HG02943 (cell line): ENCODE measurements around the gene SLC4A2.

Experiments
- ATAC-seq: cut with Tn5 transposase; IDR thresholded peaks from one replicate; pipeline ENCODE4 v1.9.1; 2021; ENCODE audit warnings: mild to moderate bottlenecking, low read depth, moderate library complexity; ENCODE audit not compliant: unreplicated experiment

Gene SLC4A2

DNA sequence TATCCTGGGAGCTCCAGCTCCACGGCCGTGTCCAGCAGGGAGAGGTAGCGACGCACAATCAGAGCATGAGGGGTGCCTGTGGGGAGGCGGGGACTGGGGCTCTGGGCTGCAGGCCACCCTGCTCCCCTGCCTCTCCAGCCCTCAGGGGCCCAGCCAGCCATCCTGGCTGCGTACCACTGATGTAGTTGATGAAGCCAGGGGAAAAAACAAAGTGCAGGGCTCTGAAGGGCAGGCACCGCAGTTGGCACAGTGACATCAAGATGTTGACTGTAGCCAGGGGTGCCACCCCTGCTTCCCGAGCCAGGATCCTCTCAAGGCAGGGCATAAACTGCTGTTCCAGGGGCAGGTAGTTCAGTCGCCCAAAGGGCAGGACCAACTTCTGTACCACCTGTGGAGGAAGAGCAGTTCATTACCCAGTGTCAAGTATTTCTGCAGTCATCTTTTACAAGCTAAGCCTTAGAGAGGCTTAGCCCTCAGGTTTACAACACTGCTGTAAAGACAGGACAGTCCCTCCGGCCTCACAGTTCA, 18.4 kb downstream of the SLC4A2 start:
- ATAC-seq: no peak

DNA sequence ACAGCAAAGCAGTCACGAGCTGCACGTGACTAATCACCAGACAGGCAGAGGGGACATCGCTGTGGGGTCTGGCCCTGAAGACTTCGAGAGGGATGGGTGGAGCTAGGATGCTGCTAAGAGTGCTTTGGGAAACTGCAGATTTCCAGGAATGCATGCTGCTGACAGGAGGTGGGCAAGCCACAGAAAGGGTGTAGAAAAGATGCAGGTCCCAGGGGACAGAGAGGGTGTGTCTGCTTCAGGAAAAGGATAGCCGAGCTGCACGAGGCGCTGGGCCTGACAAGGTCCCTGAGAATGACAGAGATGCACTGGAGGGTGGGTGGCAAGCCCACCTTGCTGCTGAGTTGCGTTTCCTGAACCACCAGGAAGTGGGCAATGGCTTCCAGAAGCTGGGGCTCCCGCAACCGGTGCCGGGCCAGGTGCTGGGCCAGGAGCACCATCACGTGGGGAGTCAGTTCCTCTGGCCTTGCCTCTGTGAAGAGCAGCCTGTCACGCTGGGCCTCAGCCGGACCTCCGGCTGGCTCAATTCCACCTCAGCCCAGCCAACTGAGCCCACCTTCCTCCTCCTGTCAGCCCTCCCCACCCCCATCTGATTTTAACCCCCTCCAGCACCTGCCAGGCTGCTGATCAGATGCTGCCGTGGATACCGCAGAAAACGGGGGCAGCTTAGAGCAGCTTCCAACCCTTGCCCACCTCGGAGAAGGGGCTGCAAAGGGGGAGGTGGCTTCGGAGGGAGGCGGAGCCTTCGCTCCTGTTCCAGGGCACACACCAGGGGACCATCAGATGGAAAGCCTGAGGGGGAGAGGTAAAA, 19.0 kb downstream of the SLC4A2 start:
- ATAC-seq: no peak

DNA sequence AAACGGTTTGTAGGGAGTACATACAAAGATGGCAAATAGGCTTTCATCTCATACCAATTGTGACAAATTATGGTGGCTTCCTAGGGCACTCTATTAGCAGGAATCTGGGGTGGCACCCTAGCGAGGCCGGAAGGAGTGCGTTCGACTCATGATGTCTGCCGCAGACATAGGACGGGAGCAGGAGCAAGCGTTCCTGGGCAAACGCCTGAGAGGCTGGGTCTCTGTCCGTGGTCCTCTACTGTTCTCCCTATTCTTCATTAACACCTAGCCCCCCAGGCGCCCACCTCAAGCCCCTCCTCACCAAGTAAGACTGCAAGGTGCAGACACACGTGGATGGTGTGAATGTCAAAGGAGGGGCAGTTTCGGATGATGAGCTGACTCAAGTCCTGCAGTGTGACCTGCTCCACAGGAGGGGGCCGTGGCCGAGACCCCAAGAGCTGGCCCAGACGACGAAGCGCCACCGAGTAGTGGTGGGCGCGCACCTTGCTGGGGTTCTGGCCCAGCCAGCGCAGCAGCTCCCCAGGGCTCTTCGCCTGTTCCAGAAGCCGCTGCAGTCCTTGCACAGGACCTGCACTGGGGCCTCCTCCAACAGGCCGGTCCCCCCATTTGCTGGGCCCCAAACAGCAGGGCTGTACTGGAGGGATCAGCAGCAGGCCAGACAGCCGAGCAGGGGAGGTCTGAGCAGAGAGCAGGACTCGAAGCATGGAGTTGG, 20.0 kb downstream of the SLC4A2 start:
- ATAC-seq: no peak

DNA sequence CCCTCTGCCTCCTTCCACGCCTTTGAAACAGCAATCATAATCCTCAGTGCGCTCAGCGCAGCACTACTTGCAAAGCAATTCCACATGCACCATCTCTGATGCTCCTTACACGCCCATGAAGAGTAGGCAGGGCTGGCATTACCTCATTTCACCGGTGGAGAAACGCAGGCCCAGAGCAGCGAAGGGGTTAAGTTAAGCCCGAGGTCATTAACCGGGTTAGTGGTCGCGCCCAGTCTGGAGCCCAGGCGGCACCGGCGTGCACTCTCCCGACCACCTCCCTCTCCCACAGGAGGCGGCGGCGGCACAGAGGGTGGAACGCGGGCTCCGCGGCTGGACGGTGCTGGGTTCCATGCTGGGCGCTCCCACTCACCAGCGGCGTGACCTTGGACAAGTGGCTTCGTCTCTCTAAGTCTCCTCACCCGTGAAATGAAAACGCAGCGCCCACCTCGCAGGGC, 20.7 kb downstream of the SLC4A2 start:
- ATAC-seq: peak; percentile 6

DNA sequence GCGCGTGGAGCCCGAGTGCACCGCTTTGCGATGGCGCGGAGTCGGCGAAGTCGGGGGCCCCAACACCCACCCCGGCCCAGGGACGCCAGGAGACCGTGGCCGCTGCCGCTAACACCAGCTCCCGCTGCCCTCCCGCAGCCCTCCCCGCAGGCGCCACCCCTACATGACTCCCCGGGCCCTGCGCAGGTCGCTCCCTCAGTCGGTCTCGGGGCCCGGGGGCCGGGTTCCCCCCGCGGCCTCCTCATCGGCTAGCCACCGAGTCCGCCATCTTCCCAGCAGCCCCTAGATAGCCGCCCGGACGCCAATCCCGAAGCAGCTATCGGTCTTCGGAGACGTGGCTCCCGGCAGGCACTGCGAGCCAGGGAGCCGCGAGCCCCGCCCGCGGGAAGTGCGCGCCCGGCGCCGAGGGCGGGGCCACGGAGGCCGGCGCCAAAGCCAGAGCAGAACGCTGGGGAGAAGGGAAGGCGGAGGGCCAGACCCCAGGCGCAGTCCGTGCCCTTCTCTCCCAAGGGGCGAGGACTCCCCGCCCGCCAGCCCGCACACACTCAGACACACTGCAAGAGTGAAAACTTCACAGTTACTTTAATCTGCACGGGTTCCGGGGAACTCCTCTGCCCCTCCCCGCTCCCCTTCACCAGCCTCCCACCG, 21.3 kb downstream of the SLC4A2 start, which contains the start of gene FASTK:
Gene FASTK (minus strand): TSS at position 288 of the 648 bp plus-strand sequence. CDS start 43 bp downstream, at position 245.
- ATAC-seq: peak; percentile 60

DNA sequence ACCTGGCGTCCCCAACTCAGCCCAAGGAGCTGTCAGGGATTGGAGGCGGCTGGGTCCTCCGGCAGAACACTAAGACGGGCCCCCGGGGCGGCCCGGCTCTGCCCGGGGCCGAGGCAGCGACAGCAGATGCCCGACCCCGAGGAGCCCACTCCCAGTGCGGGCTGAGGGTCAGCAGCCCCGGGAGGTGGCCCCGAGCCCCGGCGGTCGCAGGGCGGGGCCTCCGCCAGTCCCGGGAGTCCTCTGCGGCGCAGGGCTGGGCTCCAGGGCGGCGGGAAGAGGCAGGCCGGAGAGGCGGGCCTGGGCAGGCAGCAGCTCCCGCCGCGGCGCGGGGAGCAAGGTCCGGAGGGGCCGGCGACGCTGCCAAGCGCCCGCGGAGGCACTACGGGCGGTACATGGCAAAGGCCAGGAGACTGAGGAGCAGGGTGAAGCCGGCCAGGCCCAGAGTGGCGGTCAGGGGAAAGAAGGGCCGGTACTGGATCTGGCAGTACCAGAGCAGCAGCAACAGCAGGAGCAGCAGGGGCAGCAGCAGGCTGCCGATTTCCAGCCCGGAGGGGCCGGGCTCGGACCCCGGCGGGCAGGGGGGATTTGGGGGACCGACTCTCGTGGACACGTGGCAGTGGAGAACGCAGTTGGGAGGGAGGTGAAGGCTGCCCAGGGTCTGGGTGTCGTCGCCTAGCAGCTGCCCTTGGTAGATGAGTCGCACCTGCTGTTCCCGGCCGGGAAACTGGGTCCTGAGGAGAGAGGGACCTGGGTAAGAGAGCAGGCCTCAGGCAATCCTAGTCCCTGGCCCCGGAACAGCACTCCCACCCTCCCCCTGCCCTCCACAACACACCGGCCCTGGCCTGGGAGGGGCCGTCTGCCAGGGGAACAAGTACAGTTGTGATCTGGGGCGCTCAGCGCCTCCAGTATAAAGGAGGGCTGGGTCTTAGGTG, 22.0 kb downstream of the SLC4A2 start:
- ATAC-seq: peak; percentile 1

DNA sequence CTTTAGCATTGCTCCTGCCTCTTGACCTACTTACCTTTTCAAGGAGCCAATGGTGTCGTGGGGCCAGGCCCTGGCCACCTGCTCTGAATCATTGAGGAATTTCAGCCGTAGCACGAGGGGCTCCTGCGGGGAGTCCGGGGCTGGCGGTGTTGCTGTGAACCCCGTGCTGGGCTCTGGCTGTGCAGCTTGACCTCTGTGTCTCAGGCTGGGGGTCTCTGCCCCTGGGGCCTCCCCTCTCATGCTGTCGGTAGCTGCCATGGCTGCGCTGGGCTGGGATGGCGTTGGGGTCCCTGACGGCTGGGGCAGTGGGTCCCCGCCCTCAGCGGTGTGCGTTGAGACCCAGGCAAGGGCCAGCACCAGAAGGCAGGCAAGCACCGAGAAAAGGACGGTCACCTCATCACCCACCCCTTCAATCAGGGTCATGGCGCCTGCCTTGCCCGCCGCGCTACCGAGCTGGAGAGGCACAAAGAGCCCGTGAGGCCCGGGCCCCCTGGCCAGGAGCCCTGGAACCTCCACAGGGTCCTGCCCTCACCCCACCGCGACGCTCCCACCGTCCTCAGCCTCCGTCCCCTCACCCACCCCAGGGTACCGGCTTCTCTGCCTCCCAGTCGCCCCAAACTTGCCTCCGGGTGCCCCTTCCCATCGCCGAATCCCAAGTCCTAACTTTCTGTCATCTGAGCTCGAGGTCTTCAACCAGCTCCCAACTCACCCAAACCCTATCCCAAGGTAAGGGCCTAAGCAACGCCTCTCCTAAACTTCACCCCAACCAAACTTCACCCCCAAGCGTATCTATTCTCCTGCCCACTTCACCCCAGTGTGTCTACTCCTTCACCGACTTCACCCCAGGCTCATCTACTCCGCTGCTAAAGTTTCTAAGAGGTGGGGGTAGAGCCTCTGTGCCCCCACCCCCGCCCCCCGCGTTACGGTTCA, 23.0 kb downstream of the SLC4A2 start:
- no peak for ATAC-seq

DNA sequence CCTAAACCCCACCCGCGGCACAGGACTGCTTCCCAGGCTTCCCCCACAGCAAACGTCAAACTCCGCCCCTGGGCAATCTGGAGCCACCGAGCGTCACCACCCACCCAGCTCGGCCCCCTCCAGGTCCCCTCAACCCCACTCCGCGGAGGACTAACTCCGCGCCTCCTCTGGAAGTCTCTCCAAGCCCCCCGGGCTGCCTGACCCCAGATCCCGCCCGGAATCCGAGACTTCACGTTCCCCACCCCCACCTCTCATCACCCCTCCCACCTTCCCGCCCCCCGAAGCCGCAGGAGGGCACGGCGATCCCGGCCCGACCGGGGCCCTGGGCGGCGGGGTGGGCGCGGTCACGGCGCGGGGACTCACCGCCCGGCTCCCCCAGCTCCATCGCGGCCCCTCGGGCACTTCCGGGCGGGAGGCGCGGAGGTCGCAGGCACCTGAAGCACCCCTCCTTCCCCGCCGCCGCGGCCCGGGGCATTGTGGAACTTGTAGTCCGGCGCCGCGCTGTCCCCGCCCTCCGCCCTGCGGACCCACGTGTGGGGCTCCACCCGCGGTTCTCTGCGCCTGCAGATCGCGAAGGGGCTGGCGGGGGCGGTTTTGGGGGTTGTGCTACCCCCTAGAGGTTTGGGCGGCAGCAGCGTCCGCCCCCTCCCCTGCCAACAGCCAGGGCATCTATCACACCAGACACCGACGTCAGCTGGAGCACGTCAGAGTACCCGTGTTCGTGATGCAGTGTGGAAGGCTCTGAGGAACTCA, 23.9 kb downstream of the SLC4A2 start, which contains the start of gene TMUB1:
Gene TMUB1 (minus strand): TSS at position 423 of the 753 bp plus-strand sequence. CDS start 930 bp downstream, outside the sequence.
- ATAC-seq: peak; percentile 44

DNA sequence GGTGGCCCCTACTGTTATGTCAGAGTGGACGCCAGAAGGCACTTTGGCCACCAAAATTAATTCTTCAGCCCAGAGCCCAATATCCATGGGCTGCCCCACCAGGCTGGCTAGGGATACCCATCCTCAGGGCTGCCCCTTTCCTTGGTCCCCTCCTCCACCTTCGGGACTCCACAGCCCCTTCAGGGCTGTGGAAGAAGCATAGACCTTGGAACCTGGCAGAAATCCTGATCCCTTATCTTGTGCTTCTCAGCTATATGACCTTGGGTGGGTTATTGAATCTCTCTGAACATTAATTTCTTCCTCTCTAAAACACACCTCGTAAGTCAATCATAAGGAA, 24.4 kb downstream of the SLC4A2 start:
- no peak for ATAC-seq

DNA sequence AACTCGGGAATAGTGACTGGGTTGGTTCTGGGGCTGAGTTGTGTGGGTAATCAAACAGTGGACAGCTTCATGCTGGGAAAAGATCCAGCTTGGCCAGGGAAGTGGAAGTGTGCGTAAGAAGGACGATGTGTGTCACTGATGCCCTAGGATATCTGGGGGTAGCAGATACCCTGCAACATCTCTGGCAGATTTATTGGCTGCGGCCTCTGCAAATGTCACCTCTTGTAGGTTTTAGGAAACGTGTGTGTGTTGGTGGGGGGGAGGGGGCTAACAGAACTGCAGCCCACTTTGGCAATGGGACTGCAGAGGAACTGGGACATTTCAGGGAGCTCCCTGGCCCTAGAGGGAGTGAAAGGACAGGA, 25.9 kb downstream of the SLC4A2 start:
- no peak for ATAC-seq

DNA sequence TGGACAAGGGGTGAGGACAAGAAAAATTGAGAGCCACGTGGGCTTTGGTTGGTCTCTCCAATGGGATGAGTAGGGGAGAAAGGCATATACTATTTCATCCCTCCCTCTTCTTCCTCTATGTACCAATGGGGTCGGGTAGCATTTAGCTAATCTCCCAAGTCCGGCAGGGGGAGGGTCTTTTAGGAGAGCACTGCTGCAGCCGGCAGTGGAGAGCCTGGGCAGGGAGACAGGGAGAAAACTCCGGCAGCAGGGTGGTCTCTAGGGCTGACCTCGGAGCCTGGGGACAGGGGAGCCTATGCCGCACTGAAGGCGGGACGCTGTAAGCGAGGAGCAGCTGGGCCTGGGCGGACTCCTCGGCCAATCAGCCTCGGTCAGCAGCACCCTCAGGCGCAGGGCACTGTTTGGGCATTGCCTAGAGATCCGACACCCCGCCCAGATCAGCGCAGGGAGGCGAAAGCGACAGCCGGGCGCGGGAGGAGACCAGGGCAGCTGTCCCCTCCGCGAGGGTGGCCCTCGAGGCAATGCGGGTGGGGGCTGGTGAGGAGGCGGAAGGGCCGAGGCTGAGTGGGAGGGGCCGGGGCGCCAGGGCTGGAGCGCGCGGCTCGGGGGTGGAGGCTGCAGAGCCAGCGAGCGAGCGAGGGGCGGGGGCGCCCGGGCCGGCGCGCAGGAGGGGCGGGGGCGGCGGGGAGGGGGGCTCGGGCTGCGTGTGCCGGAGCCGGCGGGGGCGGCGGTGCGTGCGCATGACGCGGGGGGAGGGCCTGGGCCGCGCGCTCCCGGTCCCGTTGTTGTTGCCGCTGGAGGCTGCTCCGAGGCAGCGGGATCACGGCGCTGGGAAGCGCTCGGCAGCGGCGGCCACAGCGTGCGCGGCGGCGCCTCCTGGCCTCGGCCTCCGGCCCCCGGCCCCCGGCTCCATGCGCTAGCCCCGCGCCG, 26.6 kb downstream of the SLC4A2 start, which contains the start of gene AGAP3:
Gene AGAP3 (plus strand): TSS at position 785 of the 930 bp plus-strand sequence. CDS start 267 bp downstream, outside the sequence.
- no peak for ATAC-seq

DNA sequence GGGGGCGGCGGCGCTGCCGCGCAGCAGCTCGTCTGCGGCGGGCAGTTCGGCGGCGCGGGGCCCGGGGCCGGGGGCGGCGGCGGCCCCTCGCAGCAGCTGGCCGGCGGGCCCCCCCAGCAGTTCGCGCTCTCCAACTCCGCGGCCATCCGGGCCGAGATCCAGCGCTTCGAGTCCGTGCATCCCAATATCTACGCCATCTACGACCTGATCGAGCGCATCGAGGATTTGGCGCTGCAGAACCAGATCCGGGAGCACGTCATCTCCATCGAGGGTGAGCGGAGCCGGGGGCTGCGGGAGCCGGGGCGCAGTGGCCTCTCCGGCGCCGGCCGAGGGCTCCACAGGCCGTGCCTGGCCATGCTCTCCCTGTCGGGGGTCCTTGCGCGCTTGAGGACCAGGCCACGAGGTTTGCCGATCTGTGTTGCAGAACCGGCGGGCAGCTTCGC, 27.4 kb downstream of the SLC4A2 start:
- ATAC-seq: no peak

DNA sequence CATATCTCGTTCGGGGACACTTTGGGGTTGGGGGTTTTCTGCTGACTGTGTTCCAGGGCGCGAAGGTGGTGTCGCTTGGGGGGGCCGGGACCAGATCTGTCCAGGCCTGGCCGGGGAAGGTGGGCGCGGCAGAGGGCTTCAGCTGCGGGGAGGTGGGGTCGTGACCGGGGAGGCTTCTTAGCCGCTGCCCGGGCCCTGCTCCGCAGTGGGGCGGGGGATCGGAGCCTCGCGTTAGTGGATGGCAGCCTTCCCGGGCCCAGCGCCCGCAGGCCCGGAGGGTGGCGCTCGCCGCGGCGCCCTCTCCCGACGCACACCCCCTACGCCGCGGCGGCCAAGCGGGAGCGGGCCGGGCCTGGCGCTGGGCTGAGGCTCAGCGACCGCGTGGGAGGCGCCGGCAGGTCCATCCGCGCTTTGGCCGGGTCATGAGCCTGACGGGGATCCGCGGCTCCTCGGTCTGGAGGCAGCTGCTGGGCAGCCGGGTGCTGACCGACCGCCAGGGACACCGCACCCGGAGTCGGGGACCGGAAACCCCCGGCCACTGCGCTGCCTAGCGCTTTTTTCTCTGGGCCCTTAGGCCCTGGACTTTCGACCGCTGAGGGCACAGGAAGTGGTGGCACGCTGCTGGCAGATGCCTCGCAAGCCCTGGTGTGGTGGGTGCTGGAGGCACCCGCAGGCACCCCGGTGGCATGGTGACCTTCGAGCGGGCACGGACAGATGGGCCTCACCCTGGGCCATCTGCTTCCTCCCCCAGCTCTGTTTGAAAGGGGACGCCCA, 28.0 kb downstream of the SLC4A2 start:
- ATAC-seq: peak; percentile 39

DNA sequence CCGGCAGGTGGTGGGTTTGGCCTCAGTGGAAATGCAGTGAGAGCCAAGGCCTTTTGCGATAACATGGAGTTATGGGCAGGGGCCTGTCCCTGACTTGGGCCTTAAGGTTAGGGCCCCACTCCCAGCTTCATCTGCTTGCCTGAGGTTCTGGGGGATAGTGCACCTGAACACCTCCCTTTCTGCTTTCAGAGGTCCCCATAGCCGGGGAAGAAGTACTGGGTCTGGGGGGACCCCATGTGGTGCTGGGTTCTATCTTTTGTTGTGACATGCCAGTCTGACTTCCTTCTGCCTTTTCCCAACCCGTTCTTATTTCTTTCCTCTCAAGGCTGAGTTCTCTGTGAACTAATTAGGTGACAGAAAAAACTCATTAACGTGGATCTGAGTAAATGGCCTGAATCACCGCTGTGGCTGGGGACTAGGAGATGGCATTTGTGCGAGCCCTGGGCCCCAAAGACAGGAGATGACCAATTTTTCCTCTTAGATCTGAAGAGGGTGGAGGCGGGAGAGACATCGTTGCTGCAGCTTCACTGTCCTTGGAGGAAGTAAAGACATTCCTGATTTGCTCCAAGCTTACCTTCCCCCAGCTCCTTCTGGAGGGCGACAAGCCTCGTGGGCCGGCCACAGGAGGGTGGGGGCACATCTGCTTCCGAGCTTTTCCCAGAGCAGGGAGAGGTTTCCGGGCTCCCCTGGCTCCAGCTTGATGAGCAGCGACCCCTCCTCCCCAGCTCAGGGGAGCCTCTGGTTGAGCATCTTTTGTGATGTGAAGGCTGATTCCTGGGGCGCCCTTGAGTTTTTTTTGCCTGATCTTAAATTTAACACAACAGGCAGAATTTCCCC, 28.8 kb downstream of the SLC4A2 start:
- no peak for ATAC-seq
